ENCODE data around the gene AQP12B.
"Not testable (repeated sequence)": the region's sequence is repeated elsewhere in the genome, so short reads cannot be mapped to it uniquely, and the experiment has no call there.

DNA sequence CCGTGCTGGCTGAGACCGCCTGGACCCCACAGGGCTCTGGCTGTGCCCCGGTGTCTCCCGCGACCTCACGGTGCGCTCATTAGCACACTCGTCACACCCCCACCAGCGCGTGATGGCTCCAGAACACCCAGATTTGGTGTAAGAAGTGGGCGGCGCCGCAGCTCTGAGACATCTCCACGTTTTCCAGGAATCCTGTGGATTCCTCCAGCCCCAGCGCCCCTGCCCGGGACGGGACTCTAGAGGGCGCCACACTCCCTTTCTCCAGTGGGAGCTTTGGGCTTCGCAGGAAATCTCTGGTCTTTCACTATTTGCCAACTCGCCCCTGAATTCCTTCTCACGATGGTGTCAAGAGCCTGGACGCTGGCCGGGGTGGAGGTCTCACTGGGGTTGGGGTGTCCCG is 7.3 kb downstream of the AQP12B start:
- TF ChIP-seq ZNF24 (tag by site-specific recombination; IDR thresholded peaks at IDR 0.05) = not testable (repeated sequence)
- TF ChIP-seq, protein P1, sequence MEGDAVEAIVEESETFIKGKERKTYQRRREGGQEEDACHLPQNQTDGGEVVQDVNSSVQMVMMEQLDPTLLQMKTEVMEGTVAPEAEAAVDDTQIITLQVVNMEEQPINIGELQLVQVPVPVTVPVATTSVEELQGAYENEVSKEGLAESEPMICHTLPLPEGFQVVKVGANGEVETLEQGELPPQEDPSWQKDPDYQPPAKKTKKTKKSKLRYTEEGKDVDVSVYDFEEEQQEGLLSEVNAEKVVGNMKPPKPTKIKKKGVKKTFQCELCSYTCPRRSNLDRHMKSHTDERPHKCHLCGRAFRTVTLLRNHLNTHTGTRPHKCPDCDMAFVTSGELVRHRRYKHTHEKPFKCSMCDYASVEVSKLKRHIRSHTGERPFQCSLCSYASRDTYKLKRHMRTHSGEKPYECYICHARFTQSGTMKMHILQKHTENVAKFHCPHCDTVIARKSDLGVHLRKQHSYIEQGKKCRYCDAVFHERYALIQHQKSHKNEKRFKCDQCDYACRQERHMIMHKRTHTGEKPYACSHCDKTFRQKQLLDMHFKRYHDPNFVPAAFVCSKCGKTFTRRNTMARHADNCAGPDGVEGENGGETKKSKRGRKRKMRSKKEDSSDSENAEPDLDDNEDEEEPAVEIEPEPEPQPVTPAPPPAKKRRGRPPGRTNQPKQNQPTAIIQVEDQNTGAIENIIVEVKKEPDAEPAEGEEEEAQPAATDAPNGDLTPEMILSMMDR (tag by site-specific recombination; IDR thresholded peaks at IDR 0.05) = not testable (repeated sequence)

Measured in HEK293 (cell line).